ENCODE measurements around the gene SCN2B.
A peak's percentile ranks its signal among the peaks of the same experiment; 100 is the strongest.

Gene SCN2B

DNA sequence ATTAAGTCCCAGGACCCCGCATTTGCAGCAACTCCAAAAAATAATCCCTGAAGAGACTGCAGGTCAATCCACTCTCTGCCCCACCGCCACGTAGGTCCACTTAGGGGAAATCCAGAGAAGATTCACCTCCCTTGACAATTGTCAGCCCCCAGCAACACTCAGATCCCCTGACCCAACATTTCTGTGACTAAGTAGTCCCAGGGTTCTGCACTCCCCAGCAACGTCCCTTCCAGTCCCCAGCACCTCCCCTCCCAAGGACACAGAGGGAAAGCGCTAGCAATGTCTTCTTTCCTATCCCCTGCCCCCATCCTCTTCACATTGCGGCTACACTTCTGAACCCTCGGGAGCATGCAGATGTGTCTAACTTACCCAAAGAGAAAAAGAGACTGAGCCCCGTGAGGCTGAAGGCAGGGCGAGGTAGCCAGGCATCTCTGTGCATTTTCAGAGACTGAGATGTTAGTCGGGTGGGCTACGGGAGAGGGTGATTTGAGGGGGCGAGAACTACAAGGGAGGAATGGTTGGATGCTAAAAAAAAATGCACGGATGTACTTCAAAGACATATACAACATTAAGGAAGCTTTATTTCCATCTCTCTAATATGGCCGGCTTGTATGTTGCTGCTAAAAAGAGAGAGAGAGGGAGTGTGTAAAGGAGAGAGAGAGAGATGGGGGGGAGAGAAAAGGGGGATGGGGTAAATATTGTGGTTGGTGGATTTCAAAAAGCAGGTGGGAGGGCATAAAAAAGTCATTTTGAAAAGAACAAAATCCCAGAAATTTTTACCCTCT, at the start of gene SCN2B:
Gene SCN2B (minus strand): TSS at position 647 of the 785 bp plus-strand sequence. CDS start 208 bp downstream, at position 439.
- DNase-seq, result no peak

GRCh38 chr11:118224511-118225188, 48.2 kb upstream of the SCN2B start, which contains the start of gene JAML:
Gene JAML, minus strand, starts transcription at chr11:118225011. Its CDS starts 10,145 bp downstream, at chr11:118214866.
- DNase-seq, result peak; percentile 53

- DNase-seq, result no peak
Measured at GRCh38 chr11:118223992-118224391, 47.6 kb upstream of the SCN2B start.

- DNase-seq, result no peak
Measured at GRCh38 chr11:118223570-118223969, 47.1 kb upstream of the SCN2B start.

DNA sequence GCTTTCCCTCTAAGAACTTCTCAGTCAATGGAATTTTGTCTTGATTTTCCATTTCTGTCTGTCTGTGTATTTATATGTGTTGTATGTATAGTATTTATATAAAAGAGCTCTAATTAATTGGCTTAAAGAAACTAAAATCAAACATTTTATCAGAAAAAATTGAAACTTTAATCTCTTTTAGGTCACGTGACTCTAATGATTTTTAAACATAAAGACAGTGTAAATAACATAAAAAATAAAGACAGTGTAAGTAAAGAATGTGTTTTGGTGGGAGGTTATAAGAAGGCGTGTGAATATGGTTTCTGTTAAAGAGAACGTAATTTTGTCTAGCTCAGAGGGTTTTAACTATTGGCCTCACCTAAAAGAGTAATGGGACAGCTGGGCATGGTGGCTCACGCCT, 46.0 kb upstream of the SCN2B start:
- no peak for DNase-seq

GRCh38 chr11:118221419-118221818, 45.0 kb upstream of the SCN2B start:
- DNase-seq, result no peak

GRCh38 chr11:118219732-118220131, 43.3 kb upstream of the SCN2B start:
- no peak for DNase-seq

DNA sequence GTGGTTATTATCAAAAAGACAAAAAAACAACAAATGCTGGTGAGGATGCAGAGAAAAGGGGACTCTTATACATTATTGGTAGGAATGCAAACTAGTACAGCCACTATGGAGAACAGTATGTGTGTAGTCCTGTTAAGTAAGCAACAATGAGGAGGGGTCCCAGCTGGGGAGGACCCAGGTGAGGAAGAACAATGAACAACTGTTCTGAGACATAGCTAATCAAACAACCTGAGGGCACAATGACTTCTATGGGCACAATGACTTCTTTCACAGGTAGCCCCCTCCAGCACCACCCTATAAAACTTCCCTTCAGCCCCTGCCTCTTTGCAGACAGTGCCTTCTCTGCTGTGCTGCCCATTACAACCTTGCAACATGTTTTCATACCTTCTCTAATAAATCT, 42.8 kb upstream of the SCN2B start:
- DNase-seq, result no peak

GRCh38 chr11:118217575-118217974, 41.1 kb upstream of the SCN2B start:
- DNase-seq, result no peak

GRCh38 chr11:118216621-118217481, 40.4 kb upstream of the SCN2B start:
- DNase-seq, result peak; percentile 50

DNA sequence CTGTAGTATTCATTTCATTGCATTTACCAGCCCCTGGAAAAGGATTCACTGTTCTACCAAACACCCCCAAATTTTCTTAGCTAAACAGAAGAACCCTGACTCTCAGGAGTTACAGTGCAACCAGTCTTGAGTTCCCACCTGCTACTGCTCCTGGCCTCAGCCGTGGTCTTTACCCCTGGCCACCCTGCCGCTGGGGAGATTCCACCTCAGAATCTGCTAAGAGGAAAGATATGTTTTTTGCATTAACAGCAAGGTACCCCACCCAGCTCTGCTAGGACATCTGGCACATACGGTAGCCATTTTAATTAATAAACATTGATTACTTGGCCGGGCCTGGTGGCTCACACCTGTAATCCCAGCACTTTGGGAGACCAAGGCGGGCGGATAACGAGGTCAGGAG, 39.3 kb upstream of the SCN2B start:
- DNase-seq, result no peak

- no peak for DNase-seq
Measured at GRCh38 chr11:118215262-118215661, 38.8 kb upstream of the SCN2B start.

DNA sequence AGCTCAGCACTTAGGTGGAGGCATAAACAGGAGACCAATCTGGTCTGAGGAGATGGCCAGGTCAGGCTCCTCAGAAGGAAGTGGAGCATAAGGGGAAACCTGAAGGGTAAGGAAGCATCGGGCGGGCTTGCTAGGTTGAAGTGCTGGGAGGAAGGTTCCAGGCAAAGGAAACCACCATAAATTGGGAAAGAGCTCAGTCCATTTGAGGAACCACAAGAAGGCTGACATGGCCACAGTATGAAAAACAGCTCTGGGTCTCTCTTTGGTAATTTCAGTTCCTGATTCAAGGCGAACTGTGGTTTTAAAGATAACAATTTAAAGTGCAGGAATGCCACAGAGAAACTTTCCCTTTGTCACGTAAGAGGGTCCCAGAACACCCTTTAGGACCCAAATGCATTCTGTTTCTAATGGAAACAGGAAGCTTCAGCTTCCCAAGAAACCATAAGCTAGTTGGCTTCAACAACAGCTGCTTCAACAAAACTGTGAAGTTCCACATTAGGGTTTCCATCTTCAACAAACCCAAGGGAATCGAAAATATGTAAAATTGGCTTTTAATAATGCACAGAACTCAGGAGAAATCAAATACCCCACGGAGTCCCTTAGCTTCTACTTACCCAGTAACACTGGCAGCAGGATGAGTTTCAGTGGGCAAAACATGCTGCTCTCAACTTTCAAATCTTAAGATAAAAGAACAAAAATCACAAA, 37.9 kb upstream of the SCN2B start:
- no peak for DNase-seq

GRCh38 chr11:118213781-118214180, 37.3 kb upstream of the SCN2B start:
- DNase-seq, result no peak

- no peak for DNase-seq
Measured at GRCh38 chr11:118213201-118213600, 36.8 kb upstream of the SCN2B start.

- no peak for DNase-seq
Measured at GRCh38 chr11:118212781-118213191, 36.3 kb upstream of the SCN2B start.

GRCh38 chr11:118212131-118212725, 35.8 kb upstream of the SCN2B start:
- DNase-seq, result no peak

GRCh38 chr11:118211006-118211405, 34.6 kb upstream of the SCN2B start:
- no peak for DNase-seq

- DNase-seq, result no peak
Measured at GRCh38 chr11:118210323-118210722, 33.9 kb upstream of the SCN2B start.

DNA sequence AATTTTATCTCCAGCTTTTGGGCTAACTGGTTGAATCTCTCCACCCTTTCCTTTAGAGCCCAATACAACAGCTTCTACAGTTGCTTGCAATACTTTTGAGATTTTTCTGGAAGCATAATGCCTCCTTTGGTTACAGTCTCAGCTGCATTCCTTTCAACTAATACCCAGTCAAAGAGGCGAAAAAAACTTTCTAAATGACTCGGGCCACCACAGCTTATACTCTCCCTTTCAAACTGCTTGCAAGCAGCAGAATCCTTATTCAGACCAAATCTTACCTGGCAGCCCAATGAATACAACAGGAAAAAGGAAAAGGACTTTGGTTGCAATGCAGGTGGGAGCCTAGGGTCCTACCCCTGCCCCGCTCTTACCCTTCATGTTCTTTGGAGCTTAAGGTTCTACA, 32.6 kb upstream of the SCN2B start:
- DNase-seq, result no peak

GRCh38 chr11:118207079-118207478, 30.6 kb upstream of the SCN2B start:
- no peak for DNase-seq

DNA sequence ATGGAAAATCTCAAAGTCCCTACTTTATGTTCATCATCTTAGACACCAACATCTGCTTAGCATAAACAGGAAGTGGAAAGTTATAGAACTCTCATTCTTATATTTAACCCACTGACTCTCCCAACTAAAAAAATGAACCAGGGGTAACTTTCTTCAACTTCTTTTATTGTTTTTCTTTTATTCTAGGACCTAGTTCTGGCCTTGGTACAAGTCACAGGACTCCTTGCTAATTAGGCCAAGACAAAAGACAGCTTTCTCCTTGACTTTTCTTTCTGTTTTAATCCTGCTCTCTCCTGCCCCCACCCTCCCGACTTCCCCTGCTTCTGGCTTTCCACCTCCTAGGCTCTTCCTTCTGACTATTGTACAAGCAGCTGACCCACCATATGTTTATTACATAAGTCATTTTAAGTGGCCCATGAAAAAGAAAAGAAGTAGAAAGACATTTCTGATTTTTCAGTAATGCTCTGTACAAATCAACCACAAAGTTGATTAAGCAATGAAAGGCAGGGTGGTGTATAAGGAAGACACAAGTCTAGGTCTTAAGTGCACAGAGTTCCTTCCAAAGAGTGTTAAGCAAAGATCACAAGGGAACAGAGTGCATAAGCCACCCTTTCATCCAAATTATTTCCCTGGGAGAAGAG, 30.1 kb upstream of the SCN2B start:
- DNase-seq, result no peak
